Upper lobe of left lung (tissue), 6 donors: ENCODE results near the gene ERI2. TPM values are rescaled to one million over a fixed set of nuclear protein-coding genes. Genes with fewer than 3 reads are reported as not detected.
A peak's percentile ranks its signal among the peaks of the same experiment; 100 is the strongest.
"Not testable (repeated sequence)": the region's sequence is repeated elsewhere in the genome, so short reads cannot be mapped to it uniquely, and the experiment has no call there.

Experiments
- ATAC-seq, 2 donors: fragments of 200-7000 bp; cut with Tn5 transposase; one replicate each; pipeline ENCODE4 v1.9.1; 2022; ENCODE audit warnings: mild to moderate bottlenecking in 2 of 2, moderate library complexity in 2 of 2; ENCODE audit not compliant: low FRiP score in 2 of 2
- DNase-seq, 2 donors: peaks; one replicate each; pipeline ENCODE4 v3.0.0-alpha.2; 2019 to 2020
- H3K27ac ChIP-seq, 4 donors: fragments of 200-600 bp; sonication (generic); one replicate each; pipeline ENCODE4 v1.5.1; 2016 to 2019
- H3K27me3 ChIP-seq, 4 donors: fragments of 200-600 bp; sonication (generic); one replicate each; pipeline ENCODE4 v1.5.1; 2017 to 2019
- H3K36me3 ChIP-seq, 4 donors: fragments of 200-600 bp; sonication (generic); one replicate each; pipeline ENCODE4 v1.5.1; 2016 to 2019
- H3K4me1 ChIP-seq, 4 donors: fragments of 200-600 bp; sonication (generic); one replicate each; pipeline ENCODE4 v1.5.1; 2018 to 2019
- H3K4me3 ChIP-seq, 4 donors: fragments of 200-600 bp; sonication (generic); one replicate each; pipeline ENCODE4 v1.5.1; 2017 to 2019; ENCODE audit warnings: mild to moderate bottlenecking in 2 of 4, moderate library complexity in 1 of 4
- H3K9me3 ChIP-seq, 4 donors: fragments of 200-600 bp; sonication (generic); one replicate each; pipeline ENCODE4 v1.5.1; 2018 to 2019
- CTCF ChIP-seq, 6 experiments: fragments of 450-650 bp in 4 of 6; fragments of 200-600 bp in 2 of 6; sonication (generic) in 2 of 6; IDR thresholded peaks; one replicate each; pipeline ENCODE4 v1.5.1; 2016 to 2019; ENCODE audit warnings: antibody characterized with exemption in 6 of 6
- EP300 ChIP-seq, 4 donors: sonication (generic); formaldehyde crosslinking; IDR thresholded peaks; one replicate each; pipeline ENCODE4 v1.5.1; 2017; ENCODE audit warnings: antibody characterized with exemption in 4 of 4, control low read depth in 2 of 4
- POLR2A ChIP-seq, 4 donors: fragments of 450-650 bp; IDR thresholded peaks; one replicate each; pipeline ENCODE4 v1.5.1; 2016 to 2017; ENCODE audit warnings: antibody characterized with exemption in 4 of 4, mild to moderate bottlenecking in 2 of 4
- POLR2AphosphoS5 ChIP-seq, 2 donors: sonication (generic); formaldehyde crosslinking; IDR thresholded peaks; one replicate each; pipeline ENCODE4 v1.5.1; 2017; ENCODE audit warnings: antibody characterized with exemption in 2 of 2
- WGBS, 2 donors: methylation state at CpG; one replicate each; pipeline ENCODE4 v1.1.5; 2017 to 2018; 5-methylcytosine and 5-hydroxymethylcytosine counted together
- total RNA-seq, 6 donors: library from RNA; depleted of rRNA in 4 of 6; stranded (reverse); fragments of >200 nt in 4 of 6; gene quantifications; one replicate each; pipeline versions ENCODE4 v1.1.0 to v1.2.1, GENCODE V29; 2016 to 2021
- donor health status: DM: no; HTN: no; CAD: no; lungs with moderate emphysema.
- donor health status: DM: no; HTN: yes; CAD: no; lungs with severe emphysema.

ERI2 gene
- total RNA-seq, 6 donors from 2014 or later = 7.3 to 13.8 (median 11.6) TPM

- no peak overlapping the region for H3K27ac ChIP-seq
- no peaks in the 10 kb centered on the region for H3K9me3 ChIP-seq
- DNase-seq = no peak
- no peaks in the 10 kb centered on the region for H3K36me3 ChIP-seq
- TF ChIP-seq POLR2AphosphoS5 (IDR thresholded peaks at IDR 0.05) = no peak
- TF ChIP-seq POLR2A (IDR thresholded peaks at IDR 0.05) = no peak
- TF ChIP-seq CTCF (IDR thresholded peaks at IDR 0.05) = no peak
- peaks cover 0 to 11% (median 3%) of the 10 kb centered on the region in 4 donors for H3K4me1 ChIP-seq
- H3K4me3 ChIP-seq = no peak overlapping the region
- H3K27me3 ChIP-seq = no peaks in the 10 kb centered on the region
- no peak for ATAC-seq
- WGBS, 2 donors = 91 to 93% methylated on average over 10 of the region's 10 CpGs
Measured at GRCh38 chr16:20811889-20812439, 5.7 kb upstream of the ERI2 start.

- H3K36me3 ChIP-seq = no peaks in the 10 kb centered on the region
- TF ChIP-seq CTCF (IDR thresholded peaks at IDR 0.05) = no peak
- no peak for TF ChIP-seq POLR2AphosphoS5 (IDR thresholded peaks at IDR 0.05)
- TF ChIP-seq EP300 (IDR thresholded peaks at IDR 0.05) = no peak
- no peak for TF ChIP-seq POLR2A (IDR thresholded peaks at IDR 0.05)
- peaks cover 6 to 25% (median 14%) of the 10 kb centered on the region in 4 donors for H3K4me1 ChIP-seq
- no peaks in the 10 kb centered on the region for H3K9me3 ChIP-seq
- 89 to 93% methylated on average over 11 of the region's 11 CpGs for WGBS, 2 donors
- H3K4me3 ChIP-seq = no peak overlapping the region
- no peak for ATAC-seq
- DNase-seq = no peak
- H3K27ac ChIP-seq = no peak overlapping the region
- no peaks in the 10 kb centered on the region for H3K27me3 ChIP-seq
Measured at GRCh38 chr16:20807862-20808261, 1.6 kb upstream of the ERI2 start.

- H3K36me3 ChIP-seq, H3K9me3 ChIP-seq, ATAC-seq, H3K27me3 ChIP-seq: not testable (repeated sequence)
- peak in 1 of 2 donors; percentile 21 for DNase-seq
- WGBS, 2 donors = 5 to 9% methylated on average over 11 to 12 of the region's 12 CpGs
- Histone ChIP-seq H3K4me1 (peaks cover 6 to 25% (median 14%) of the 10 kb centered on the region in 4 donors), H3K4me3 (peak overlapping the region; percentile 73 to 79 (median 75)), H3K27ac (peak overlapping the region; percentile 85 to 96 (median 91))
Measured at GRCh38 chr16:20805684-20806167, 546 bp downstream of the ERI2 start.

GRCh38 chr16:20803561-20804214, 2.6 kb downstream of the ERI2 start:
- no peak overlapping the region for H3K27ac ChIP-seq
- no peak for DNase-seq
- H3K36me3 ChIP-seq = peaks cover 0 to 6% (median 2%) of the 10 kb centered on the region in 4 donors
- no peak for ATAC-seq
- 91 to 93% methylated on average over 7 of the region's 7 CpGs for WGBS, 2 donors
- no peaks in the 10 kb centered on the region for H3K9me3 ChIP-seq
- no peak for TF ChIP-seq POLR2A (IDR thresholded peaks at IDR 0.05)
- TF ChIP-seq EP300 (IDR thresholded peaks at IDR 0.05) = no peak
- TF ChIP-seq CTCF (IDR thresholded peaks at IDR 0.05) = no peak
- TF ChIP-seq POLR2AphosphoS5 (IDR thresholded peaks at IDR 0.05) = no peak
- H3K27me3 ChIP-seq = no peaks in the 10 kb centered on the region
- peaks cover 6 to 25% (median 14%) of the 10 kb centered on the region in 4 donors for H3K4me1 ChIP-seq
- no peak overlapping the region for H3K4me3 ChIP-seq

GRCh38 chr16:20803192-20803560, 3.1 kb downstream of the ERI2 start:
- DNase-seq = no peak
- WGBS, 2 donors = 95 to 96% methylated on average over 2 of the region's 2 CpGs
- no peak for TF ChIP-seq EP300 (IDR thresholded peaks at IDR 0.05)
- no peaks in the 10 kb centered on the region for H3K27me3 ChIP-seq
- H3K4me3 ChIP-seq = no peak overlapping the region
- ATAC-seq = no peak
- no peak overlapping the region for H3K27ac ChIP-seq
- H3K4me1 ChIP-seq = peaks cover 6 to 25% (median 14%) of the 10 kb centered on the region in 4 donors
- peaks cover 0 to 11% (median 3%) of the 10 kb centered on the region in 4 donors for H3K36me3 ChIP-seq
- no peaks in the 10 kb centered on the region for H3K9me3 ChIP-seq

- Histone ChIP-seq H3K27me3 (no peaks in the 10 kb centered on the region), H3K4me3 (no peak overlapping the region), H3K36me3 (peaks cover 5 to 21% (median 8%) of the 10 kb centered on the region in 4 donors), H3K9me3 (no peaks in the 10 kb centered on the region), H3K4me1 (peaks cover 6 to 14% (median 11%) of the 10 kb centered on the region in 4 donors), H3K27ac (no peak overlapping the region)
- no peak for DNase-seq
- 51 to 54% methylated on average over 1 of the region's 1 CpG for WGBS, 2 donors
- ATAC-seq = no peak
- TF ChIP-seq EP300 (IDR thresholded peaks at IDR 0.05) (no peak), POLR2AphosphoS5 (IDR thresholded peaks at IDR 0.05) (no peak), POLR2A (IDR thresholded peaks at IDR 0.05) (no peak), CTCF (IDR thresholded peaks at IDR 0.05) (no peak)
Measured at GRCh38 chr16:20801278-20801677, 5.0 kb downstream of the ERI2 start.
